H1 (cell line): ENCODE results near the gene FSCB. TPM values are rescaled to one million over a fixed set of nuclear protein-coding genes. Genes with fewer than 3 reads are reported as not detected.
A peak's percentile ranks its signal among the peaks of the same experiment; 100 is the strongest.

Experiments used
- CTCF ChIA-PET: fragments of 300-600 bp; sonication (Branson Sonifier 250); formaldehyde crosslinking; loops from one replicate; lab custom pipeline; 2021; ENCODE audit not compliant: partially characterized antibody; lab: Charles Lee
- POLR2A ChIA-PET: fragments of 300-600 bp; sonication (Branson Sonifier 250); formaldehyde crosslinking; loops from one replicate; lab custom pipeline; 2021; ENCODE audit warnings: inconsistent platforms; ENCODE audit not compliant: partially characterized antibody; lab: Charles Lee
- DNase-seq, 2 experiments: peaks; one replicate each; pipeline versions ENCODE4 v3.0.0 to v3.0.0-alpha.2; 2010 to 2022; ENCODE audit warnings: low spot score in 2 of 2, low read depth in 1 of 2, mixed read lengths in 1 of 2
- FAIRE-seq: peaks from 2 replicates; lab custom pipeline; 2011; peaks lifted over from hg19 to GRCh38; lab: Jason Lieb, UNC
- H2AFZ ChIP-seq: 2 replicates; pipeline ENCODE4 v1.8.1; 2012; ENCODE audit warnings: low read length, inconsistent platforms
- H2AK5ac ChIP-seq: 2 replicates; pipeline ENCODE4 v1.6.1; 2013; ENCODE audit warnings: low read depth, low read length
- H2BK120ac ChIP-seq: replicated peaks from 2 replicates; pipeline ENCODE3; 2013; ENCODE audit warnings: low read depth, low read length, inconsistent platforms
- H2BK12ac ChIP-seq: 2 replicates; pipeline ENCODE4 v1.6.1; 2013; ENCODE audit warnings: low read depth, low read length
- H2BK15ac ChIP-seq: 2 replicates; pipeline ENCODE4 v1.6.1; 2013; ENCODE audit warnings: low read length
- H2BK20ac ChIP-seq: 2 replicates; pipeline ENCODE4 v1.6.1; 2013; ENCODE audit warnings: low read length
- H2BK5ac ChIP-seq: 2 replicates; pipeline ENCODE4 v1.6.1; 2013; ENCODE audit warnings: low read depth, low read length
- H3K14ac ChIP-seq: 2 replicates; pipeline ENCODE4 v1.6.1; 2013; ENCODE audit warnings: inconsistent platforms; ENCODE audit not compliant: insufficient read length
- H3K18ac ChIP-seq: 2 replicates; pipeline ENCODE4 v1.6.1; 2013; ENCODE audit warnings: low read length; ENCODE audit errors: extremely low read depth
- H3K23ac ChIP-seq: 2 replicates; pipeline ENCODE4 v1.6.1; 2013; ENCODE audit warnings: inconsistent platforms; ENCODE audit not compliant: insufficient read length
- H3K23me2 ChIP-seq: 2 replicates; pipeline ENCODE4 v1.6.1; 2013; ENCODE audit warnings: low read depth, low read length
- H3K27ac ChIP-seq: 2 replicates; pipeline ENCODE4 v1.6.1; 2011; ENCODE audit warnings: low read depth, low read length, inconsistent platforms
- H3K27me3 ChIP-seq, 4 experiments: replicated peaks in 1 of 4; 1 replicate in 1 of 4; 2 replicates in 3 of 4; pipeline versions ENCODE4 v1.6.1 to v1.8.1; 2011 to 2013; ENCODE audit warnings: low read length in 3 of 4, mild to moderate bottlenecking in 3 of 4, inconsistent platforms in 2 of 4, mixed read lengths in 2 of 4, moderate library complexity in 1 of 4; ENCODE audit not compliant: control insufficient read depth in 3 of 4, insufficient read depth in 3 of 4; ENCODE audit errors: extremely low read depth in 1 of 4
- H3K36me3 ChIP-seq, 4 experiments: 2 replicates each; pipeline versions ENCODE4 v1.6.1 to v1.8.1; 2011 to 2013; ENCODE audit warnings: mild to moderate bottlenecking in 4 of 4, low read length in 3 of 4, moderate library complexity in 2 of 4, control low read depth in 1 of 4, inconsistent platforms in 1 of 4; ENCODE audit not compliant: insufficient read depth in 4 of 4, control insufficient read depth in 2 of 4
- H3K4ac ChIP-seq: replicated peaks from 2 replicates; pipeline ENCODE3; 2013; ENCODE audit warnings: low read length, low read depth, mixed read lengths, inconsistent platforms; ENCODE audit not compliant: insufficient read length
- H3K4me1 ChIP-seq, 4 experiments: replicated peaks in 1 of 4; 1 replicate in 1 of 4; 2 replicates in 3 of 4; pipeline versions ENCODE4 v1.6.1 to v1.8.1; 2011 to 2013; ENCODE audit warnings: low read length in 3 of 4, inconsistent platforms in 2 of 4, mixed read lengths in 1 of 4; ENCODE audit not compliant: insufficient read depth in 4 of 4, control insufficient read depth in 3 of 4
- H3K4me2 ChIP-seq, 2 experiments: 2 replicates each; pipeline versions ENCODE4 v1.6.1 to v1.8.1; 2011 to 2013; ENCODE audit warnings: low read depth in 2 of 2, low read length in 2 of 2, control low read depth in 1 of 2, inconsistent platforms in 1 of 2, mild to moderate bottlenecking in 1 of 2; ENCODE audit not compliant: insufficient read depth in 1 of 2
- H3K4me3 ChIP-seq, 4 experiments: fragments of 200-600, 300-600 bp in 1 of 4; sonication (generic), shearing (Covaris generic), sonication (Bioruptor Twin) in 1 of 4; 2 replicates each; pipeline versions ENCODE4 v1.5.1 to v1.8.1; 2011 to 2016; ENCODE audit warnings: low read length in 4 of 4, low read depth in 3 of 4, control low read depth in 2 of 4, inconsistent platforms in 2 of 4, mild to moderate bottlenecking in 2 of 4, mixed read lengths in 1 of 4, moderate library complexity in 1 of 4; ENCODE audit not compliant: insufficient read depth in 2 of 4; ENCODE audit errors: extremely low read depth in 1 of 4
- H3K56ac ChIP-seq: replicated peaks from 2 replicates; pipeline ENCODE3; 2013; ENCODE audit warnings: low read depth, mild to moderate bottlenecking, mixed read lengths, low read length, inconsistent platforms; ENCODE audit not compliant: insufficient read length
- H3K79me1 ChIP-seq: 2 replicates; pipeline ENCODE4 v1.6.1; 2013; ENCODE audit warnings: low read depth, low read length, control low read depth
- H3K79me2 ChIP-seq, 2 experiments: 2 replicates each; pipeline versions ENCODE4 v1.6.1 to v1.8.1; 2012 to 2013; ENCODE audit warnings: low read length in 2 of 2, mild to moderate bottlenecking in 2 of 2, inconsistent platforms in 1 of 2; ENCODE audit not compliant: insufficient read depth in 2 of 2, control insufficient read depth in 1 of 2
- H3K9ac ChIP-seq, 4 experiments: replicated peaks in 1 of 4; 1 replicate in 1 of 4; 2 replicates in 3 of 4; pipeline versions ENCODE4 v1.6.1 to v1.8.1; 2011 to 2013; ENCODE audit warnings: low read depth in 3 of 4, low read length in 3 of 4, control low read depth in 2 of 4, mild to moderate bottlenecking in 2 of 4, moderate library complexity in 2 of 4, inconsistent platforms in 1 of 4; ENCODE audit errors: extremely low read depth in 1 of 4
- H3K9me3 ChIP-seq, 2 experiments: 2 replicates each; pipeline versions ENCODE4 v1.6.1 to v1.8.1; 2012 to 2013; ENCODE audit warnings: mild to moderate bottlenecking in 2 of 2, moderate library complexity in 2 of 2, control low read depth in 1 of 2, inconsistent platforms in 1 of 2, low read depth in 1 of 2, low read length in 1 of 2, mixed read lengths in 1 of 2; ENCODE audit not compliant: insufficient read depth in 2 of 2
- H4K20me1 ChIP-seq, 2 experiments: replicated peaks in 1 of 2; 2 replicates each; pipeline versions ENCODE3 to v1.8.1; 2011 to 2013; ENCODE audit warnings: inconsistent platforms in 2 of 2, low read length in 2 of 2, mild to moderate bottlenecking in 1 of 2; ENCODE audit not compliant: insufficient read depth in 2 of 2, control insufficient read depth in 1 of 2
- H4K5ac ChIP-seq: 2 replicates; pipeline ENCODE4 v1.6.1; 2013; ENCODE audit warnings: low read length, low read depth, mixed read lengths, inconsistent platforms; ENCODE audit not compliant: insufficient read length
- H4K8ac ChIP-seq: 2 replicates; pipeline ENCODE4 v1.8.0; 2013; ENCODE audit warnings: mild to moderate bottlenecking, moderate library complexity, low read length, inconsistent platforms; ENCODE audit not compliant: insufficient read depth; ENCODE audit errors: extremely low read depth
- H4K91ac ChIP-seq: replicated peaks from 2 replicates; pipeline ENCODE3; 2013; ENCODE audit warnings: low read length, mixed read lengths, inconsistent platforms; ENCODE audit not compliant: insufficient read length
- BCL11A ChIP-seq, 2 experiments: IDR thresholded peaks; one replicate each; pipeline ENCODE4 v1.6.1; 2011; ENCODE audit warnings: low read depth in 2 of 2, low read length in 2 of 2, mild to moderate bottlenecking in 2 of 2
- CBX8 ChIP-seq: fragments of 300-800, 300-1000 bp; sonication (generic); IDR thresholded peaks from 2 replicates; pipeline ENCODE4 v1.7.1; 2016; ENCODE audit warnings: low read depth, low read length, borderline replicate concordance
- FOSL1 ChIP-seq: IDR thresholded peaks from 2 replicates; pipeline ENCODE4 v1.6.1; 2011; ENCODE audit warnings: mild to moderate bottlenecking, low read depth, low read length, moderate library complexity; ENCODE audit not compliant: insufficient read depth
- PHF8 ChIP-seq: fragments of 200-600 bp; sonication (generic); conservative IDR thresholded peaks from 2 replicates; pipeline ENCODE4 v1.7.1; 2012; ENCODE audit warnings: low read depth, mild to moderate bottlenecking, inconsistent platforms, low read length, moderate library complexity
- RFX5 ChIP-seq: IDR thresholded peaks from 2 replicates; pipeline ENCODE4 v1.6.1; 2011; ENCODE audit warnings: low read depth, low read length, improper control_type of control experiment, borderline replicate concordance
- RXRA ChIP-seq: IDR thresholded peaks from 2 replicates; pipeline ENCODE4 v1.6.1; 2011; ENCODE audit warnings: low read depth, mild to moderate bottlenecking, low read length, moderate library complexity; ENCODE audit not compliant: insufficient read depth
- SIN3A ChIP-seq, 2 experiments: IDR thresholded peaks in 1 of 2; conservative IDR thresholded peaks in 1 of 2; 2 replicates each; pipeline ENCODE4 v1.6.1; 2011 to 2012; ENCODE audit warnings: low read length in 2 of 2, improper control_type of control experiment in 1 of 2, low read depth in 1 of 2, mild to moderate bottlenecking in 1 of 2
- SP2 ChIP-seq: IDR thresholded peaks from 2 replicates; pipeline ENCODE4 v1.6.1; 2012; ENCODE audit warnings: mild to moderate bottlenecking, low read length, inconsistent platforms
- SRF ChIP-seq: IDR thresholded peaks from 2 replicates; pipeline ENCODE4 v1.6.1; 2011; ENCODE audit warnings: mild to moderate bottlenecking, low read depth, low read length, moderate library complexity
- TCF12 ChIP-seq: IDR thresholded peaks from 2 replicates; pipeline ENCODE4 v1.6.1; 2011; ENCODE audit warnings: low read depth, mild to moderate bottlenecking, low read length
- WGBS, 2 experiments: shearing (Covaris generic) in 1 of 2; methylation state at CpG; one replicate each; pipeline versions ENCODE4 v1.1.6 to v1.1.7; 2013 to 2015; ENCODE audit warnings: low lambda C conversion rate in 2 of 2, mixed read lengths in 2 of 2, inconsistent platforms in 1 of 2, low coverage in 1 of 2, missing lambda C conversion rate in 1 of 2; ENCODE audit not compliant: insufficient replicate concordance in 2 of 2, insufficient coverage in 1 of 2, insufficient read length in 1 of 2; ENCODE audit errors: extremely low coverage in 1 of 2, missing lambda C conversion rate in 1 of 2; 5-methylcytosine and 5-hydroxymethylcytosine counted together
- polyA plus RNA-seq, 7 experiments: library from polyadenylated mRNA; depleted of rRNA in 3 of 7; stranded (reverse) in 5 of 7; unstranded in 2 of 7; fragments of >200 nt in 5 of 7; fragments of 200-250 nt in 2 of 7; gene quantifications; 1 replicate in 5 of 7; 2 replicates in 1 of 7; 4 replicates in 1 of 7; pipeline versions ENCODE4 v1.2.1 to v1.2.3, GENCODE V29; 2011 to 2013; ENCODE audit warnings: missing spikeins in 2 of 7, mixed read lengths in 2 of 7
- total RNA-seq: library from RNA; stranded (reverse); fragmentation: NEBNext Ultra II Directional; extraction: Animal tissue kit (Norgen Biotek cat#: 25700); gene quantifications from 2 replicates; pipeline ENCODE4 v1.2.1, GENCODE V29; 2021
- TF ChIP-seq, protein P1 (sequence below): IDR thresholded peaks from 2 replicates; pipeline ENCODE4 v1.6.1; 2011; ENCODE audit warnings: low read length, improper control_type of control experiment
- TF ChIP-seq, protein P2 (sequence below): IDR thresholded peaks from 2 replicates; pipeline ENCODE4 v1.6.1; 2011; ENCODE audit warnings: low read depth, mild to moderate bottlenecking, low read length; ENCODE audit not compliant: insufficient read depth

The FSCB gene
- total and polyA plus RNA-seq, 2 of the 8 experiments (the other 6 are each of a cell fraction or from before 2014, with no cell fraction given), result not detected

DNA sequence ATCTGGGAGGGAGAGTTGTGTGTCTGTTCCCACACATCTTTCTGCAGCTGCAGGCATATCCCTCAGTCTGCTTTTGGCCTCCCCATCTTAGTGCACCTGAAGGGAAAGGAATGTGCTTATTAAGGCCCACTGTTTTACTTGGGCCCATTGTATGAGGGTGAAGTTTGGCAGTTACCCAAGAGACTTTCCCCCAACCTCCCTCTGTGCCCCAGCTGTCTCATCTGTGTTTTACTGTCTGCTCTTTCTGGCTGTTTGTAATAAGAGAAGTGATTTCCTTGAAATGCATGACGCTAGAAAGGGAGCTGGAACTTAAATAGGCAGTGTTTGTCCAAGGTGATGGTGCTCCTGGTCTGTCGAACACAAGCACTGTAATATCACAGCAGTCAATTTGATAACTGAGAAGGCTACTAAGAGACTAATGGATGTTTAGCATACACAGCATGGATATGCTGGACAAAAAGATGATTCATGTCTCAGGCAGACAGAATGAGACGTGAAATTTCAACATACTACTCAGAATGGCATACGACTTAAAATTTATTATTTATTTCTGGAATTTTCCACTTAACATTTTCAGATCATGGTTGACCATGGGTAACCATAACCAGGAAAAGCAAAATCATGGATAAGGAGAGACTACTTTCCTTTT is 43.6 kb downstream of the FSCB start:
- no peak overlapping the region for H4K5ac ChIP-seq
- no peaks in the 10 kb centered on the region for H3K23me2 ChIP-seq
- H3K14ac ChIP-seq, result no peak overlapping the region
- 87% methylated on average over 4 of the region's 4 CpGs; no CpG with 5 or more reads in 1 of the 2 experiments for WGBS, 2 experiments
- H2AFZ ChIP-seq, result peak overlapping the region; percentile 11; the same call in 1 of the 2 replicates
- no peak overlapping the region for H3K4me2 ChIP-seq
- no peak overlapping the region for H3K9ac ChIP-seq
- DNase-seq, result no peak
- no peaks in the 10 kb centered on the region for H3K27me3 ChIP-seq
- no peak overlapping the region for H2BK20ac ChIP-seq
- no peaks in the 10 kb centered on the region for H3K79me1 ChIP-seq
- H3K4me1 ChIP-seq, result no peaks in the 10 kb centered on the region
- H3K4me3 ChIP-seq, result no peak overlapping the region
- H3K79me2 ChIP-seq, result no peaks in the 10 kb centered on the region
- H2BK120ac ChIP-seq, result no peak overlapping the region
- ChIA-PET CTCF (no interaction called here), POLR2A (no interaction called here)
- H2BK5ac ChIP-seq, result no peak overlapping the region
- no peak overlapping the region for H2AK5ac ChIP-seq
- no peak overlapping the region for H4K8ac ChIP-seq
- H2BK12ac ChIP-seq, result no peak overlapping the region
- no peak overlapping the region for H2BK15ac ChIP-seq
- H3K27ac ChIP-seq, result no peak overlapping the region
- H3K9me3 ChIP-seq, result no peaks in the 10 kb centered on the region
- no peak overlapping the region for H4K91ac ChIP-seq
- H4K20me1 ChIP-seq, result no peaks in the 10 kb centered on the region
- no peak for FAIRE-seq
- H3K56ac ChIP-seq, result no peak overlapping the region
- no peaks in the 10 kb centered on the region for H3K36me3 ChIP-seq
- no peak overlapping the region for H3K4ac ChIP-seq
- no peak overlapping the region for H3K23ac ChIP-seq
- H3K18ac ChIP-seq, result no peak overlapping the region
- TF ChIP-seq FOSL1, result no peak
- no peak for TF ChIP-seq CBX8
- no peak for TF ChIP-seq SP2
- no peak for TF ChIP-seq RXRA
- TF ChIP-seq, protein P1, sequence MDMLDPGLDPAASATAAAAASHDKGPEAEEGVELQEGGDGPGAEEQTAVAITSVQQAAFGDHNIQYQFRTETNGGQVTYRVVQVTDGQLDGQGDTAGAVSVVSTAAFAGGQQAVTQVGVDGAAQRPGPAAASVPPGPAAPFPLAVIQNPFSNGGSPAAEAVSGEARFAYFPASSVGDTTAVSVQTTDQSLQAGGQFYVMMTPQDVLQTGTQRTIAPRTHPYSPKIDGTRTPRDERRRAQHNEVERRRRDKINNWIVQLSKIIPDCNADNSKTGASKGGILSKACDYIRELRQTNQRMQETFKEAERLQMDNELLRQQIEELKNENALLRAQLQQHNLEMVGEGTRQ, result no peak
- no peak for TF ChIP-seq RFX5
- no peak for TF ChIP-seq PHF8
- TF ChIP-seq SIN3A (conservative IDR thresholded peaks at IDR 0.05 in 1 of 2, IDR thresholded peaks at IDR 0.05 in 1 of 2; ENCODE audit: low read depth in 1 of 2, low read length in 2 of 2), result no peak
- TF ChIP-seq TCF12, result no peak
- TF ChIP-seq, protein P2, sequence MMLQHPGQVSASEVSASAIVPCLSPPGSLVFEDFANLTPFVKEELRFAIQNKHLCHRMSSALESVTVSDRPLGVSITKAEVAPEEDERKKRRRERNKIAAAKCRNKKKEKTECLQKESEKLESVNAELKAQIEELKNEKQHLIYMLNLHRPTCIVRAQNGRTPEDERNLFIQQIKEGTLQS, result no peak
- no peak for TF ChIP-seq SRF
- TF ChIP-seq BCL11A (IDR thresholded peaks at IDR 0.05; ENCODE audit: low read depth in 2 of 2, low read length in 2 of 2), result no peak
